HepG2 (cell line): ENCODE results near the gene KSR1. TPM values are rescaled to one million over a fixed set of nuclear protein-coding genes. Genes with fewer than 3 reads are reported as not detected.

Experiments
- BCL6 ChIP-seq: IDR thresholded peaks from 2 replicates; pipeline ENCODE4 v1.6.1; 2016; ENCODE audit warnings: missing genetic modification reagents, missing compliant biosample characterization
- CENPBD1 ChIP-seq: sonication (generic); formaldehyde crosslinking; IDR thresholded peaks from 2 replicates; pipeline ENCODE4 v1.8.0; 2022; ENCODE audit warnings: missing genetic modification reagents, low read depth, mild to moderate bottlenecking, borderline replicate concordance
- GTF2F1 ChIP-seq: fragments of 150-350 bp; IDR thresholded peaks from 2 replicates; pipeline ENCODE4 v1.6.1; 2014; ENCODE audit warnings: low read length
- MYNN ChIP-seq: sonication (generic); formaldehyde crosslinking; IDR thresholded peaks from 2 replicates; pipeline ENCODE4 v1.4.0; 2020; ENCODE audit warnings: mild to moderate bottlenecking, low read depth, missing genetic modification reagents
- PATZ1 ChIP-seq: sonication (generic); formaldehyde crosslinking; IDR thresholded peaks from 2 replicates; pipeline ENCODE4 v1.4.0; 2020; ENCODE audit warnings: missing genetic modification reagents
- PRDM10 ChIP-seq: sonication (generic); formaldehyde crosslinking; IDR thresholded peaks from 2 replicates; pipeline ENCODE4 v1.4.0; 2020; ENCODE audit warnings: low read depth, missing genetic modification reagents
- ZBTB8A ChIP-seq: sonication (generic); formaldehyde crosslinking; IDR thresholded peaks from 2 replicates; pipeline ENCODE4 v1.4.0; 2020; ENCODE audit warnings: mild to moderate bottlenecking, low read depth, missing genetic modification reagents, borderline replicate concordance
- ZNF232 ChIP-seq: sonication (generic); formaldehyde crosslinking; IDR thresholded peaks from 2 replicates; pipeline ENCODE4 v1.4.0; 2020; ENCODE audit warnings: missing genetic modification reagents, borderline replicate concordance
- ZNF567 ChIP-seq: sonication (generic); formaldehyde crosslinking; IDR thresholded peaks from 2 replicates; pipeline ENCODE4 v1.8.1; 2023; ENCODE audit warnings: mild to moderate bottlenecking, missing genetic modification reagents, borderline replicate concordance
- ZNF768 ChIP-seq: sonication (generic); formaldehyde crosslinking; IDR thresholded peaks from 2 replicates; pipeline ENCODE4 v1.4.0; 2020; ENCODE audit warnings: missing genetic modification reagents
- ZSCAN22 ChIP-seq: sonication (generic); formaldehyde crosslinking; IDR thresholded peaks from 2 replicates; pipeline ENCODE4 v1.4.0; 2020; ENCODE audit warnings: mild to moderate bottlenecking, missing genetic modification reagents
- polyA plus RNA-seq, 8 experiments: library from polyadenylated mRNA; depleted of rRNA in 3 of 8; stranded (reverse) in 7 of 8; unstranded in 1 of 8; fragments of >200 nt; fragmentation: Illumina TruSeq in 4 of 8; extraction: Trizol in 4 of 8; gene quantifications; 2 replicates each; pipeline versions ENCODE4 v1.2.1 to v1.2.3, GENCODE V29; 2011 to 2016; ENCODE audit warnings: low read depth in 4 of 8, missing spikeins in 1 of 8, mixed read lengths in 1 of 8; ENCODE audit not compliant: insufficient read depth in 1 of 8
- total RNA-seq, 5 experiments: library from RNA; depleted of rRNA; stranded (reverse); fragments of >200 nt; fragmentation: Illumina TruSeq; extraction: Trizol; gene quantifications; 2 replicates each; pipeline ENCODE4 v1.2.3, GENCODE V29; 2016; ENCODE audit warnings: low read depth in 1 of 5
- TF ChIP-seq, protein P1 (sequence below): sonication (generic); formaldehyde crosslinking; IDR thresholded peaks from 2 replicates; pipeline ENCODE4 v1.8.1; 2022; ENCODE audit warnings: low read depth, mild to moderate bottlenecking, missing genetic modification reagents
- TF ChIP-seq, protein P2 (sequence below): sonication (generic); formaldehyde crosslinking; IDR thresholded peaks from 2 replicates; pipeline ENCODE4 v1.4.0; 2020; ENCODE audit warnings: missing genetic modification reagents

The KSR1 gene
- total and polyA plus RNA-seq, 2 of the 13 experiments (the other 11 are each of a cell fraction or from before 2014, with no cell fraction given): 10.1 to 16.6 TPM

- TF ChIP-seq BCL6 (CRISPR knock-in tag): peak; percentile 78
- no peak for TF ChIP-seq ZNF567 (CRISPR knock-in tag)
- TF ChIP-seq PATZ1: peak; percentile 73
- TF ChIP-seq, protein P1, sequence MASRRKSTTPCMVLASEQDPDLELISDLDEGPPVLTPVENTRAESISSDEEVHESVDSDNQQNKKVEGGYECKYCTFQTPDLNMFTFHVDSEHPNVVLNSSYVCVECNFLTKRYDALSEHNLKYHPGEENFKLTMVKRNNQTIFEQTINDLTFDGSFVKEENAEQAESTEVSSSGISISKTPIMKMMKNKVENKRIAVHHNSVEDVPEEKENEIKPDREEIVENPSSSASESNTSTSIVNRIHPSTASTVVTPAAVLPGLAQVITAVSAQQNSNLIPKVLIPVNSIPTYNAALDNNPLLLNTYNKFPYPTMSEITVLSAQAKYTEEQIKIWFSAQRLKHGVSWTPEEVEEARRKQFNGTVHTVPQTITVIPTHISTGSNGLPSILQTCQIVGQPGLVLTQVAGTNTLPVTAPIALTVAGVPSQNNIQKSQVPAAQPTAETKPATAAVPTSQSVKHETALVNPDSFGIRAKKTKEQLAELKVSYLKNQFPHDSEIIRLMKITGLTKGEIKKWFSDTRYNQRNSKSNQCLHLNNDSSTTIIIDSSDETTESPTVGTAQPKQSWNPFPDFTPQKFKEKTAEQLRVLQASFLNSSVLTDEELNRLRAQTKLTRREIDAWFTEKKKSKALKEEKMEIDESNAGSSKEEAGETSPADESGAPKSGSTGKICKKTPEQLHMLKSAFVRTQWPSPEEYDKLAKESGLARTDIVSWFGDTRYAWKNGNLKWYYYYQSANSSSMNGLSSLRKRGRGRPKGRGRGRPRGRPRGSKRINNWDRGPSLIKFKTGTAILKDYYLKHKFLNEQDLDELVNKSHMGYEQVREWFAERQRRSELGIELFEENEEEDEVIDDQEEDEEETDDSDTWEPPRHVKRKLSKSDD: no peak
- no peak for TF ChIP-seq ZBTB8A (CRISPR knock-in tag)
- TF ChIP-seq, protein P2, sequence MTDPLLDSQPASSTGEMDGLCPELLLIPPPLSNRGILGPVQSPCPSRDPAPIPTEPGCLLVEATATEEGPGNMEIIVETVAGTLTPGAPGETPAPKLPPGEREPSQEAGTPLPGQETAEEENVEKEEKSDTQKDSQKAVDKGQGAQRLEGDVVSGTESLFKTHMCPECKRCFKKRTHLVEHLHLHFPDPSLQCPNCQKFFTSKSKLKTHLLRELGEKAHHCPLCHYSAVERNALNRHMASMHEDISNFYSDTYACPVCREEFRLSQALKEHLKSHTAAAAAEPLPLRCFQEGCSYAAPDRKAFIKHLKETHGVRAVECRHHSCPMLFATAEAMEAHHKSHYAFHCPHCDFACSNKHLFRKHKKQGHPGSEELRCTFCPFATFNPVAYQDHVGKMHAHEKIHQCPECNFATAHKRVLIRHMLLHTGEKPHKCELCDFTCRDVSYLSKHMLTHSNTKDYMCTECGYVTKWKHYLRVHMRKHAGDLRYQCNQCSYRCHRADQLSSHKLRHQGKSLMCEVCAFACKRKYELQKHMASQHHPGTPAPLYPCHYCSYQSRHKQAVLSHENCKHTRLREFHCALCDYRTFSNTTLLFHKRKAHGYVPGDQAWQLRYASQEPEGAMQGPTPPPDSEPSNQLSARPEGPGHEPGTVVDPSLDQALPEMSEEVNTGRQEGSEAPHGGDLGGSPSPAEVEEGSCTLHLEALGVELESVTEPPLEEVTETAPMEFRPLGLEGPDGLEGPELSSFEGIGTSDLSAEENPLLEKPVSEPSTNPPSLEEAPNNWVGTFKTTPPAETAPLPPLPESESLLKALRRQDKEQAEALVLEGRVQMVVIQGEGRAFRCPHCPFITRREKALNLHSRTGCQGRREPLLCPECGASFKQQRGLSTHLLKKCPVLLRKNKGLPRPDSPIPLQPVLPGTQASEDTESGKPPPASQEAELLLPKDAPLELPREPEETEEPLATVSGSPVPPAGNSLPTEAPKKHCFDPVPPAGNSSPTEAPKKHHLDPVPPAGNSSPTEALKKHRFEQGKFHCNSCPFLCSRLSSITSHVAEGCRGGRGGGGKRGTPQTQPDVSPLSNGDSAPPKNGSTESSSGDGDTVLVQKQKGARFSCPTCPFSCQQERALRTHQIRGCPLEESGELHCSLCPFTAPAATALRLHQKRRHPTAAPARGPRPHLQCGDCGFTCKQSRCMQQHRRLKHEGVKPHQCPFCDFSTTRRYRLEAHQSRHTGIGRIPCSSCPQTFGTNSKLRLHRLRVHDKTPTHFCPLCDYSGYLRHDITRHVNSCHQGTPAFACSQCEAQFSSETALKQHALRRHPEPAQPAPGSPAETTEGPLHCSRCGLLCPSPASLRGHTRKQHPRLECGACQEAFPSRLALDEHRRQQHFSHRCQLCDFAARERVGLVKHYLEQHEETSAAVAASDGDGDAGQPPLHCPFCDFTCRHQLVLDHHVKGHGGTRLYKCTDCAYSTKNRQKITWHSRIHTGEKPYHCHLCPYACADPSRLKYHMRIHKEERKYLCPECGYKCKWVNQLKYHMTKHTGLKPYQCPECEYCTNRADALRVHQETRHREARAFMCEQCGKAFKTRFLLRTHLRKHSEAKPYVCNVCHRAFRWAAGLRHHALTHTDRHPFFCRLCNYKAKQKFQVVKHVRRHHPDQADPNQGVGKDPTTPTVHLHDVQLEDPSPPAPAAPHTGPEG (CRISPR knock-in tag): no peak
- TF ChIP-seq ZNF768 (CRISPR knock-in tag): no peak; the same call in 1 of the 2 replicates
- TF ChIP-seq MYNN (CRISPR knock-in tag): no peak
- TF ChIP-seq CENPBD1 (CRISPR knock-in tag): no peak
- no peak for TF ChIP-seq GTF2F1
- no peak for TF ChIP-seq PRDM10 (CRISPR knock-in tag)
- peak; percentile 38; the same call in 1 of the 2 replicates for TF ChIP-seq ZNF232 (CRISPR knock-in tag)
- no peak for TF ChIP-seq ZSCAN22 (CRISPR knock-in tag)
Observed at GRCh38 chr17:27457731-27458523, 1.7 kb downstream of the KSR1 start (continued).
